ENCODE data around the gene MORN1. TPM values are rescaled to one million over a fixed set of nuclear protein-coding genes. Genes with fewer than 3 reads are reported as not detected.
A peak's percentile ranks its signal among the peaks of the same experiment; 100 is the strongest.

Gene MORN1
- total RNA-seq, 1 donor from 2014 or later: 11.1 TPM

DNA sequence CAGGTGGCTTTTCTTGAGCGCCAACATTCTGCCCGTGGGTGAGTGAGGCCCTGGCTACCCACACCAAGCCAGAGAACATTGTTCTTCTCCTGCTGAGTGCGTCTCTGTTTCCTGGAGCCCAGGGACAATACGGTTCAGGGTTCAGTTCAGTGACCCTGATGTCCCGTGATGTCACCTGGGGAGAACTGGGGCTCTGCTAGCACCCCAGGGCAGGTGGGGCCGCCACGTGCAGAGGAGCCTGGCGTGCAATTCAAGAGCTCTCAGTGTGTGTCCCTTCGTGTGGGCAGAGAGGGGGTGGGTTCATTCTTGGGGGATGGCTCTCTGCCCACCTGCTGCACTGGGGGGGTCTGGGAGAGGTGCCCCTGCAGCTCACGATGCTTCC lies 39.2 kb upstream of the MORN1 start:
- Mint-ChIP-seq H3K36me3 (ENCODE audit: low read depth) (no peaks in the 10 kb centered on the region), H3K9me3 (no peaks in the 10 kb centered on the region), H3K4me1 (no peaks in the 10 kb centered on the region), H3K27me3 (no peaks in the 10 kb centered on the region), H3K27ac (no peak overlapping the region), H3K4me3 (no peak overlapping the region)
- no peak for DNase-seq
- intact Hi-C loops (cut with micrococcal nuclease): no loop called here

DNA sequence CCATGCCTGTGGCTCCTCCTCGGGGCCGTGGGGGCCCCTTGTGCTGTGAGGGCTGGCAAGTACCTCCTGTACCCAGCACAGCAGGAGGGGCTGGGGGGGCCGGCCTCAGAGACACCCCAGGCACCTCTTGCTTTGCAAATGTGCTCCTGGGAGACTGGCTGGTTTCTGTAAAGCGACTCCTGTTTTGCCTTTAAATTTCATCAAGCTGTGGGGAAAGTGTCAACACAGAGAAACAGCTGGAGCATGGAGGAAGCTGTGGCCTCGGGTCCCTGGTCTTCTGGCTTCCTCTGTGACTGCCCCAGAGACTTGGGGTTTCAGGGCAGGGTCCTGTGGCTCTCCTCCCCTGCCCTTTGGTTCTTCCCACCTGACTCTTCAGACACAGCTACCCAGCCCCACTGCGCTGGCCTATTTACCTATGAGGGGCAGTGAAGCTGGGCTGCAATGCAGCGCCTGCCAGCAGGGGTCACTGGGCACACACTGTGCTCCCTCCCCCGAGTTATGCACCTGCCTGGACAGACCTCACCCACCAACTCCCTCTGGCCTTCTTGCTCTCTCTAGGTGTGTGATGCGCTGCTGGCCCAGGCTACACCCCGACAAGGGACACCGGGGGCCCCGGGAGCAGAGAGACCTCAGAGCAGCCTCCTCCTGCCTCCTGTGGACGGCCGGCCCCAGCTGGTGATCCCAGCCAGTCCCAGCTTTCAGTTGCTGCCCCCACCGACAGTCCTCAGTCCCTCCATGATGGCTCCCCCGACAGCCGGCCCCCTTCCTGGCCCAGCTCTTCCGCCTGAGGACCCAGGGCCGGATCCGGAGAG lies 38.6 kb upstream of the MORN1 start:
- H3K9me3 Mint-ChIP-seq: no peaks in the 10 kb centered on the region
- no peak overlapping the region for H3K4me3 Mint-ChIP-seq
- intact Hi-C loops (cut with micrococcal nuclease): no loop called here
- H3K36me3 Mint-ChIP-seq (ENCODE audit: low read depth): no peaks in the 10 kb centered on the region
- no peaks in the 10 kb centered on the region for H3K27me3 Mint-ChIP-seq
- H3K27ac Mint-ChIP-seq: no peak overlapping the region
- no peak for DNase-seq
- H3K4me1 Mint-ChIP-seq: no peaks in the 10 kb centered on the region

DNA sequence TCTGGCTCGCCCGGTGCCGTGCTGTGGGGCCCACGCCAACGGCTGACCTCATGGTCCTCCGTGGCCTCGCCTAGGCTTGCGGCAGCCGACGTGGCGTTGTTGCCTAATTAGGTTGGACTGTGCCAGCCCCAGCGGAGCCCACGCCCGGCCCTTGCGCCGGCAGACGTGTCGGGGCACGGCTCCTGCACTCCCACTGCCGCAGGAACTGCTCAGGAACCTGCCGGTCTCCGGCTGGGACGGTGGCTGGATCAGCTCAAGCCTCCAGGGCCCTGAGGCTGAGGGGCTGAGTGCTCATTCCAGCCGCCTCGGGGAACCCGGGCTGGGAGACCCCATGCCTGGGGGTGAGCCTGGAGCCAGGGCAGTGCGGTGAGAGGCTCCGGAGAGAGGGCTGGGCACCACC lies 37.1 kb upstream of the MORN1 start:
- intact Hi-C loops (cut with micrococcal nuclease): no loop called here

DNA sequence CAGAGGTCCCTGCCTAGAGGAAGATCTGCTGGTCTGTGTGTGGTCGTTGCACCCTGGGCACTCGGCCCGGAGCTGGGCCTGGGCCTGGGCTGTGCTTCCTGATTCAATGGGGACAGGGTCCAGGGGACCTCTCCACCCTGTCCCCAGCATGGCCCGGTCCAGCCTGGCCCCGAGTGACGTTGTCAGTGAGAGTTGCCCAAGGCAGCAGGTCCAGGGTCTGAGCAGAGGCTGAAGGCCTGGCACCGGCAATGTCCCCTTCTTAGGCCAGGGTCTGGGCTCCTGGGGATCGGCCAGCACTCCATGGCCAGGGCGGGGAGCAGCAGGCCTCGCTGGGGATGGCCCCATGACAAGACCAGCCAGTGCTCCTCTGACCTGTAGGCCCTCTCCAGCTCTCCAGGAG lies 36.6 kb upstream of the MORN1 start:
- no peak for DNase-seq
- Mint-ChIP-seq H3K9me3 (no peaks in the 10 kb centered on the region), H3K27ac (no peak overlapping the region), H3K4me3 (no peak overlapping the region), H3K36me3 (ENCODE audit: low read depth) (peaks cover 1% of the 10 kb centered on the region), H3K4me1 (no peaks in the 10 kb centered on the region), H3K27me3 (no peaks in the 10 kb centered on the region)
- intact Hi-C loops (cut with micrococcal nuclease): no loop called here

More for the DNA sequence above, 37.1 kb upstream of the MORN1 start:
- DNase-seq: no peak
- Mint-ChIP-seq H3K4me1 (no peaks in the 10 kb centered on the region), H3K9me3 (no peaks in the 10 kb centered on the region), H3K4me3 (no peak overlapping the region), H3K36me3 (ENCODE audit: low read depth) (peaks cover under 1% of the 10 kb centered on the region), H3K27me3 (no peaks in the 10 kb centered on the region), H3K27ac (no peak overlapping the region)

DNA sequence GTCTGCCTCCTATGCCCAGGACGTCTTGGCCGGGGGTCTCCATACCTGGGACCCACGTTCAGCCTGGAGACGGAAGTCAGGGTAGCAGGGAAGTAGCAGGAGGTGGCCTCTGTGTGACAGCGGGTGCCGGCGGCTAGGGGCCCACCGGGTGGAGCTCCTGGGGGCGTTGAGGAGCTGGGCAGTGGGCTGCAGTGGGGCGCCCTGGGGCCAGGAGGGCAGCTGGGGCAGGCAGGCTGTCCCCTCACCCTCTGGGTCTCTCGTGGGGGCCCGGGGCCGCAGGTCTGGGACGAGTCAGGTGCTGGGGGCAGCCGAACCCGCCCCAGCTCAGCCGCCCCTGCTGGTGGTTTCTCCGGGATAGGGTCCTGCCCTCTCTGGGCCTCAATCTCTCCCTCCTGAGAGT lies 35.7 kb upstream of the MORN1 start:
- no peaks in the 10 kb centered on the region for H3K4me1 Mint-ChIP-seq
- H3K36me3 Mint-ChIP-seq (ENCODE audit: low read depth): peaks cover 1% of the 10 kb centered on the region
- H3K9me3 Mint-ChIP-seq: no peaks in the 10 kb centered on the region
- H3K4me3 Mint-ChIP-seq: no peak overlapping the region
- no peaks in the 10 kb centered on the region for H3K27me3 Mint-ChIP-seq
- no peak for DNase-seq
- intact Hi-C loops (cut with micrococcal nuclease): no loop called here
- H3K27ac Mint-ChIP-seq: no peak overlapping the region

DNA sequence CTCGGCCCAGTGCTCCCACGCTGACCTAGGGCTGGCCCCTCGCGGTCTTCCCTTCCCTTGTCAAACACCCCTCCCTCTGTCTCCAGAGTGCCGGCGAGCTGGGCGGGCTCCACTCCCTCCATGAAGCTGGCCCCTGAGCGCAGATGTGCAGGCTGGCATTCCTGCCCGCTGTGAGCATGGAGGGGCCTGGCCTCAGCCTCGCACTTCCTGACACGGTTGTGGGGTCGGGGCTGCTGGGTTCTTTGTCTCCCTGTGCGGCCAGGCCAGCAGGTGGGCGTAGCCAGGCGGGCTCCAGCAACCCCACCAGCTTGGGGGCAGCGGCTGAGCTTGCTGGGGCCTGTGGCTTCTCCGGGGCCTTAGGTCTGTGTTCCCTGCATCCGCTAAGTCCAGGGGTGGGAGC lies 35.2 kb upstream of the MORN1 start:
- intact Hi-C loops (cut with micrococcal nuclease): no loop called here
- no peak for DNase-seq
- Mint-ChIP-seq H3K36me3 (ENCODE audit: low read depth) (peaks cover 1% of the 10 kb centered on the region), H3K9me3 (no peaks in the 10 kb centered on the region), H3K27ac (no peak overlapping the region), H3K4me3 (no peak overlapping the region), H3K27me3 (no peaks in the 10 kb centered on the region), H3K4me1 (no peaks in the 10 kb centered on the region)

DNA sequence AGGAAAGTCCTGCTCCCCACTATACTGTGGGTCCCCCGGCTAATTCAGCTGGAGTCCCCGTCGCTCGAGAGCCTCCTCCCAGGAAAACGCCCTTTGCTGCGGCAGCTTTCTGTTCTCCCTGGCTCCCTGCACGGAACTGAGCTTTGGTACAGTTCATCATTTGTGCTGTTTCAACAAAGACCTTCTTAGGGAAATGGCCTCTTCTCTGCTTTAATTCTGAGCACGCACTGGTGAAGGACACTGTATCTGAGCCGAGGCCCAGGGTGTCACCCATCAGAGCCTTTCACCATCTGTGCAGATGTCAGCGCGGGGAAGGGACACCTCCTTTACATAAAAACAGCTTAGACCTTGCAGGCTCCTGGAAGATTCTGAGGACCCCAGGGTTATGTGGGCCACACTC lies 34.5 kb upstream of the MORN1 start:
- Mint-ChIP-seq H3K36me3 (ENCODE audit: low read depth) (peaks cover 1% of the 10 kb centered on the region), H3K4me3 (no peak overlapping the region), H3K27ac (no peak overlapping the region), H3K27me3 (no peaks in the 10 kb centered on the region), H3K4me1 (no peaks in the 10 kb centered on the region), H3K9me3 (no peaks in the 10 kb centered on the region)
- DNase-seq: no peak
- intact Hi-C loops (cut with micrococcal nuclease): no loop called here

DNA sequence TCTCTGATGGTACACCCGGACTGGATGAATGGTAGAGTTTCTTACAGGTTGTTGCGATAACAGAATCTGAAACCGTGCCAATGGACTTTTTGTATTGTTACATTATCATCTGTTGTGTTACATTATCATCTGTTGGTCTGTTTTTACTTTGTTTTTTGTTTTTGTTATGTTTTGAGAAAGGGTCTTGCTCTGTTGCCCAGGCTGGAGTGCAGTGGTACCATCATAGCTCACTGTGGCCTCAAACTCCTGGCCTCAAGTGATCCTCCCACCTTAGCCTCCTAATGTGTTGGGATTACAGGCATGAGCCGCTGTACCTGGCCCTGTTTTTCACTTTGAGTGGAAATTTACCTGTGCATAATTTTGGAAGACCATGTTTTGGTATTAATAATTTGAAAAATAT lies 31.2 kb upstream of the MORN1 start:
- Mint-ChIP-seq H3K9me3 (no peaks in the 10 kb centered on the region), H3K27ac (no peak overlapping the region), H3K4me3 (no peak overlapping the region), H3K4me1 (peaks cover 3% of the 10 kb centered on the region), H3K36me3 (ENCODE audit: low read depth) (peaks cover 1% of the 10 kb centered on the region), H3K27me3 (no peaks in the 10 kb centered on the region)
- intact Hi-C loops (cut with micrococcal nuclease): no loop called here
- no peak for DNase-seq

DNA sequence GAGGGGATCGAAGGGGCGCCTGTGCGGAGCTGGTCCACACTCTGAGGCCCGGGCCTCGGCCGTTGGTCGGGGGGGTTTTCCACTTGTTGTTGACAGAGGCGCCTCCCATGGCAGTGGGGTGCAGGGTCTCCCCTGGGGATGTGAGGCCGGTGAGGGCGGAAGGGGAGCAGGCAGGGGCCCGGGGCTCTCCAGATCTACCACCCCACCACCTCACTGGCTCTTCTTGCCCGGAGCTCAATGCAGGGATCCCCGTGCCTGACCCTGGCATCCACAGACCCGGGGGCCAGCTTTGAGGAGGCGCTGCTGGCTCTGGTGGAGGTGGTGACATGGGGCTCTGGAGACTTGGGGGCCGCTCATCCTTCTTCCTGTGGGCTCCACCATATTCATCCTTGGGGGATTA lies 28.1 kb upstream of the MORN1 start:
- Mint-ChIP-seq H3K4me3 (no peak overlapping the region), H3K4me1 (peaks cover 22% of the 10 kb centered on the region), H3K27ac (no peak overlapping the region), H3K27me3 (no peaks in the 10 kb centered on the region), H3K36me3 (ENCODE audit: low read depth) (peaks cover 1% of the 10 kb centered on the region), H3K9me3 (no peaks in the 10 kb centered on the region)
- intact Hi-C loops (cut with micrococcal nuclease): loop anchor here (10.0 kb wide), 1 partner anchor 1205 kb away; the partner anchor contains the start of gene TPRG1L
- DNase-seq: no peak

DNA sequence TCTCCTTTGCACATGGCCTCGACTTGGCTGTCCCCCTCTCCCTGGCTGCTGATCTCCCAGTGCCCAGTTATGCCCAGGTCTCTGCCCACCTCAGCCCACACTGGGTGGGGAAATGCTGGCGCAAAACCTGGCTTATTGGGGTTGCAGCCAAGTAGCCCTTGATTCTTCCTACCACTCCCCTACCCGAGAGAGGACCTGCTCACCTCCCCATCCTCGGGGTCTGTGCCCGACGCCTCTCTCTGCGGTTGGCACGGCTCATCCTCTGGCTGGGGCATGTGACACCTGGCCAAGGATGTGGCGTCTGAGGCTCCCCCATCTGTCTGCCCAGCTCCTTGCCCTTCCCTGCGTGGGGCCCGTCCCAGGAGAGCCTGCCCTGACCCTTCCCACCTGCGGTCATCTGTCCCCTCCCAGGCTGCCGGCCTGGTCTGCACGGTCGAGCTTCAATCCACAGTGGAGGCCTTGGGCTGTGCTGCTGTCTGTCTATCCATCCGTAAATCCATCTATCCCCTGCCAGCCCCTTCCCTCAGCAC lies 27.5 kb upstream of the MORN1 start:
- Mint-ChIP-seq H3K27ac (no peak overlapping the region), H3K4me1 (peaks cover 28% of the 10 kb centered on the region), H3K4me3 (no peak overlapping the region), H3K9me3 (no peaks in the 10 kb centered on the region), H3K27me3 (no peaks in the 10 kb centered on the region), H3K36me3 (ENCODE audit: low read depth) (peaks cover 1% of the 10 kb centered on the region)
- intact Hi-C loops (cut with micrococcal nuclease): loop anchor here (10.0 kb wide), 1 partner anchor 1206 kb away; the partner anchor contains the start of gene TPRG1L
- DNase-seq: no peak

DNA sequence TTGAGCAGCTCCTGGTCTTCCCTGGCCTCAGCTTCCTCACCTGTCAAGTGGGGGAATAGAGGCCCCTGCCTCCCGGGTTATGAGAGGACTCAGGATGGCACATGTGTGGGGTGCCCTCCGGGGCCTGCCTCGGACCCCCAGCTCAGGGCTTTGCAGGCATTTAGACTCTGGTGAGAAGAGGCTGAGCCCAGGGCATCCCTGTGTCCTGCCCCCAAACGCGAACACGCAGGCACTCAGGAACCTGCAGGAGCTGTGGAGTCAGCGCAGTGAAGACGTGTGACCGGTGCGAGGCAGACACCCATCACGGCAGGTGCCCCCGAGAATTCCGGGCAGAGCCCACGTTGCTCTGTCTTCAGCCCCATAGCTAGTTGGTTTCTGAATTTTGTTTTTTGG lies 26.5 kb upstream of the MORN1 start:
- H3K4me1 Mint-ChIP-seq: peaks cover 28% of the 10 kb centered on the region
- H3K27ac Mint-ChIP-seq: no peak overlapping the region
- H3K4me3 Mint-ChIP-seq: no peak overlapping the region
- no peak for DNase-seq
- H3K9me3 Mint-ChIP-seq: no peaks in the 10 kb centered on the region
- no peaks in the 10 kb centered on the region for H3K27me3 Mint-ChIP-seq
- intact Hi-C loops (cut with micrococcal nuclease): loop anchor here (10.0 kb wide), 1 partner anchor 1207 kb away; the partner anchor contains the start of gene TPRG1L
- no peaks in the 10 kb centered on the region for H3K36me3 Mint-ChIP-seq (ENCODE audit: low read depth)

DNA sequence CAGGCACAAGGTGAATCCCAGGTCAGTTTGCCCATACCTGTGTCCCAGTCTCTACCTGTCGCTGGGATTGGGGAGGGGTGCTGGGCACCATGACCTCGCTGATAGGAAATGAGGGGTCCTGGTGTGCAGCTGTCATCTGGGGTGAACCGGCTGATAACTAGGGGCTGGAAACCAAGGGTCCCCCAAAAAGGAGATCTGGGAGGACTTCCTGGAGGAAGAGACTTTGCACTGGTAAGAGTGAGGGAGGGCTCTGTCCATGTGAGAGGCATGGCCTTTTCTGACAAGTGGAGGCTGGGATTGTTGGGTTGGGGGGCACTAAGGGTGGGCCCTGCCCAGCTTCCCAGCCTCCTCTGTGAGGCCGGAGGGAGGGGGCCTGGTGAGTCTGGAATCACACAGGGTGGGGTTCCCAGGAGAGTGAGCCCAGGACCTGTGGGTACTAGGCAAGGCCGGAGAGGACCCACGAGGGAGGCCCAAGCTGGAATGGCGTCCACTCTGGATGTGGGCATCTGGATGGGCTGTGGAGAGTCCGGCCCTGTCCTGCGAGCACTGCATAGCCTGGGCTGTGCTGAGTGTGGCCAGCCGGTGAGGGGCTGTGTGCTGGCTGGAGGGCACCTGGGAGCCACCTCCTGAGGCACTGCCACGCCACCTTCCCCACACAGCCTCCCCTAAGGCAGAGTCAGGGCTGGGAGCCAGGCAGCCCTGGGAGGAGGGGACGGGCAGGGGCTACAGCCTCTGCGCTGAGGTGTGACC lies 25.9 kb upstream of the MORN1 start:
- no peaks in the 10 kb centered on the region for H3K27me3 Mint-ChIP-seq
- DNase-seq: no peak
- peak overlapping the region; percentile 73 for H3K27ac Mint-ChIP-seq

DNA sequence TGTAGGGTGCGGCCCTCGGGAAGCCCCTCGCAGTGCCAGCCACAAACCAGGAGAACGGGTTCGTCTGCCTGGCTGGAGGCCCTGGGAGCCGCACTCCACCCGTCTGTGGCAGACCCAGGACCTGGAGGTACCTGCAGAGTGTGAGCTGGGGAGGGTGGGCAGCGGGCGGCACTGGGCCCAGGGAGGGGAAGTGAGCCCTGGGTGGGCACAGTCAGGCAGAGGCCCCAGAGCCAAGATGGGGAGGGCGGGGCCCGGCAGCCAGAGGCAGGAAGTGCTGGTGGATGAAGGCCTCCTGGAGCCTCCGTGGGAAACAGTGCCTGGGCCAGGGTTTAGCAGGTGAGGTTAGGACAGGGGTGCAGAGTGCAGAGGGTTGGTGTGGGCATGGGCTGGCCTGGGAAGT lies 25.0 kb upstream of the MORN1 start:
- Mint-ChIP-seq H3K27me3 (no peaks in the 10 kb centered on the region), H3K4me1 (peaks cover 30% of the 10 kb centered on the region), H3K9me3 (no peaks in the 10 kb centered on the region), H3K36me3 (ENCODE audit: low read depth) (peaks cover 2% of the 10 kb centered on the region), H3K4me3 (peak overlapping the region; percentile 88), H3K27ac (peak overlapping the region; percentile 73)
- DNase-seq: peak; percentile 84
- intact Hi-C loops (cut with micrococcal nuclease): loop anchor here (10.0 kb wide), 1 partner anchor 1208 kb away; the partner anchor contains the start of gene TPRG1L

More for the DNA sequence above, 25.9 kb upstream of the MORN1 start:
- Mint-ChIP-seq H3K4me1 (peaks cover 28% of the 10 kb centered on the region), H3K4me3 (peak overlapping the region; percentile 88), H3K36me3 (ENCODE audit: low read depth) (no peaks in the 10 kb centered on the region), H3K9me3 (no peaks in the 10 kb centered on the region)
- intact Hi-C loops (cut with micrococcal nuclease): loop anchor here (10.0 kb wide), 1 partner anchor 1208 kb away; the partner anchor contains the start of gene TPRG1L

DNA sequence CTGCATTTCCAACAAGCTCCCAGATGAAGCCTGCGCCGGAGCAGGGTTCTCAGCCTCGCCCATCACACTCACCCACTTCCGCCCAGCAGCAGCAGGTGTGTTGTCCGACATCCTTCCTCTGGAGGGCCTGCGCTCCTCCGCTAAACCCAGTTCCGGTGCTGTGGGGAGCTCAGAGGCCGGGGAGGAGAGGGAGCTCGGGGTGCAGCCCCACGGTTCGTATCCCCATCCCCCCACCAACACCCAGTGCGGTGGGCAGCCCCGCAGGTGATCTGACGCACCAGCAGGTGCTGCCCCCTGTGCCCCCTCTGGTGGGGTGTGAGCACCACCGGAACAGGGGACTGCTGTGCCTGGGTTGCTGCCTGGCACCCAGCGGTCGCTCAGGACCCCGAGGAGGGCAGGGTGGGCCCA lies 24.5 kb upstream of the MORN1 start:
- peak overlapping the region; percentile 92 for H3K27ac Mint-ChIP-seq
- H3K4me1 Mint-ChIP-seq: peaks cover 30% of the 10 kb centered on the region
- H3K27me3 Mint-ChIP-seq: no peaks in the 10 kb centered on the region
- no peaks in the 10 kb centered on the region for H3K9me3 Mint-ChIP-seq
- peak; percentile 86 for DNase-seq
- H3K36me3 Mint-ChIP-seq (ENCODE audit: low read depth): peaks cover 2% of the 10 kb centered on the region
- peak overlapping the region; percentile 88 for H3K4me3 Mint-ChIP-seq
- intact Hi-C loops (cut with micrococcal nuclease): loop anchor here (10.0 kb wide), 1 partner anchor 1209 kb away; the partner anchor contains the start of gene TPRG1L
